ENCODE data around the gene NCAPG2.

The NCAPG2 gene

GRCh38 chr7:158602905-158603772 is 101.5 kb downstream of the NCAPG2 start:
- TF ChIP-seq, protein P1, sequence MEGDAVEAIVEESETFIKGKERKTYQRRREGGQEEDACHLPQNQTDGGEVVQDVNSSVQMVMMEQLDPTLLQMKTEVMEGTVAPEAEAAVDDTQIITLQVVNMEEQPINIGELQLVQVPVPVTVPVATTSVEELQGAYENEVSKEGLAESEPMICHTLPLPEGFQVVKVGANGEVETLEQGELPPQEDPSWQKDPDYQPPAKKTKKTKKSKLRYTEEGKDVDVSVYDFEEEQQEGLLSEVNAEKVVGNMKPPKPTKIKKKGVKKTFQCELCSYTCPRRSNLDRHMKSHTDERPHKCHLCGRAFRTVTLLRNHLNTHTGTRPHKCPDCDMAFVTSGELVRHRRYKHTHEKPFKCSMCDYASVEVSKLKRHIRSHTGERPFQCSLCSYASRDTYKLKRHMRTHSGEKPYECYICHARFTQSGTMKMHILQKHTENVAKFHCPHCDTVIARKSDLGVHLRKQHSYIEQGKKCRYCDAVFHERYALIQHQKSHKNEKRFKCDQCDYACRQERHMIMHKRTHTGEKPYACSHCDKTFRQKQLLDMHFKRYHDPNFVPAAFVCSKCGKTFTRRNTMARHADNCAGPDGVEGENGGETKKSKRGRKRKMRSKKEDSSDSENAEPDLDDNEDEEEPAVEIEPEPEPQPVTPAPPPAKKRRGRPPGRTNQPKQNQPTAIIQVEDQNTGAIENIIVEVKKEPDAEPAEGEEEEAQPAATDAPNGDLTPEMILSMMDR (IDR thresholded peaks at IDR 0.05), result no peak
- no peak overlapping the region for H3K4me3 ChIP-seq
- no peak for DNase-seq (ENCODE audit: low spot score)
- H3K27ac ChIP-seq, result no peak overlapping the region

GRCh38 chr7:158602041-158602440 is 102.6 kb downstream of the NCAPG2 start:
- TF ChIP-seq, protein P1 (IDR thresholded peaks at IDR 0.05), result no peak
- no peak overlapping the region for H3K4me3 ChIP-seq
- no peak overlapping the region for H3K27ac ChIP-seq
- DNase-seq (ENCODE audit: low spot score), result no peak

DNA sequence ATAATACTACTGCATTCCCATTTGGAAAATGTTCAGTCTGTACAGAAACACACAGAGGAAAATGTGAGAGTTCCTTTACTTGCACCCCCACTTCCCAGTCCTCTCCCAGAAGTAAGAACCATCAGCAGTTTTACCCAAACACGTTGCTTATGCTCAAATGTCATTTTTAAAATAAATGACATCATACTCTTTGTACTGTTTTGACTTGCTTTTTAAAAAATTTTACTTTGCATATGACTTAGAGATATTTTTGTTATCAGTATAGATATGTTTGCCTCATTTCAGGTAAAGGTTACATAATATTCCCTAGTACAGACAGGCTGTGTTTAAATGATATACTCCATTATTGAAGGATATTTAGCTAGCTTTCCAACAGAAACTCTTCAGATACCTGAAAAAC is 103.5 kb downstream of the NCAPG2 start:
- Histone ChIP-seq H3K27ac (no peak overlapping the region), H3K4me3 (no peak overlapping the region)
- DNase-seq (ENCODE audit: low spot score), result no peak
- TF ChIP-seq, protein P1 (IDR thresholded peaks at IDR 0.05), result no peak

- DNase-seq (ENCODE audit: low spot score), result peak; percentile 7
- TF ChIP-seq, protein P1 (IDR thresholded peaks at IDR 0.05), result no peak
- Histone ChIP-seq H3K4me3 (no peak overlapping the region), H3K27ac (no peak overlapping the region)
These were observed 107.9 kb downstream of the NCAPG2 start for GRCh38 chr7:158596745-158597144.

GRCh38 chr7:158596309-158596708 is 108.3 kb downstream of the NCAPG2 start:
- TF ChIP-seq, protein P1 (IDR thresholded peaks at IDR 0.05), result no peak
- no peak for DNase-seq (ENCODE audit: low spot score)
- Histone ChIP-seq H3K27ac (no peak overlapping the region), H3K4me3 (no peak overlapping the region)

DNA sequence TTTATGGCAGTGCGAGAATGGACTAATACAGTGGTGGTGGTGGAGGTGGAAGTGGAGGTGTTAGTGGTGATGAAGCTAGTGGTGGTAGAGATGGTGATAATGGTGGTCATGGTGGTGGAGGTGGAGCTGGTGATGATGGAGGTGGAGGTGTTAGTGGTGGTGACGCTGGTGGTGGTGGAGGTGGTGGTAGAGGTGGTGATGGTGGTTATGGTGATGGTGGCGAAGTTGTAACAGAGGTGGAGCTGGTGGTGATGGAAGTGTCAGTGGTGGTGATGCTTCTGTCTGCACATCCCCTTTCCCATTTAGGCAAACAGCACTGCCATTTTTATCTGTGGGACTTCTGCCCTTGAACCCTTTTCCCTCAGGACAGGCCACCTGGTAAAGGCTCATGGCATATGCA is 109.5 kb downstream of the NCAPG2 start:
- Histone ChIP-seq H3K27ac (no peak overlapping the region), H3K4me3 (no peak overlapping the region)
- peak; percentile 97 for DNase-seq (ENCODE audit: low spot score)
- TF ChIP-seq, protein P1 (IDR thresholded peaks at IDR 0.05), result no peak

GRCh38 chr7:158592541-158592940 is 112.1 kb downstream of the NCAPG2 start:
- TF ChIP-seq, protein P1 (IDR thresholded peaks at IDR 0.05), result no peak
- Histone ChIP-seq H3K4me3 (no peak overlapping the region), H3K27ac (no peak overlapping the region)
- DNase-seq (ENCODE audit: low spot score), result no peak

Measured in coronary artery (tissue), 2 donors.